Measurements from ENCODE around the gene SLX4.
"Not testable (repeated sequence)": the region's sequence is repeated elsewhere in the genome, so short reads cannot be mapped to it uniquely, and the experiment has no call there.

SLX4 gene

DNA sequence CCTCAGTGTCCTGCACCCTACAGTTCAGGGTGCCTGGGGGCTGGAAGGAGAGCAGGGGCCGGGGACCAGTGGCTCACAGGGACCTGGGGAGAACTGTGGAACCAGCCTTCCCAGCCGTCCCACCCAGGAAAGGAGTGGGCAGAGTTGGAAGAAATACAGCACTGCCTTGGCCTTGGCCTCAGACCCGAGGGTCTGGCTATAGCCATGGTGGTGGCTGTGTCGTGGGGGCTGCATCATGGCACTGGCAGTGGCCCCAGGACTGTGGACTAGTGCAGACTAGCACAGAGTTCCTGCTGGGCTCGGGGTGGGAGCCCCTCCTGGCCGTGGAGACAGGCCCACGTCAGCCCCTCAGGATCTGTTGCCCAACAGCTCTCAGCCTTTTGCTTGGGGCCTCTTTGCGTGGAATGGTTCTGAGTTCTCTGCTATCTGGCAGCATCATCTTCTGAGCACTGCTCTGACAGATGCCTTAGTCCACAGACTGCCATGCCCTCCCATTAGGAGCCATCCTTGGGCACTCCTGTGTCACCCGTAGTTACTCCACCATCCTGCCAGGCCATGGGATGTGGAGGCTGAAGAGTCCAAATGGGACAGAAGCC lies 30.5 kb upstream of the SLX4 start:
- DNase-seq = no peak

- no peak for DNase-seq
Measured at GRCh38 chr16:3640632-3641501, 29.5 kb upstream of the SLX4 start.

- no peak for DNase-seq
Measured at GRCh38 chr16:3640207-3640606, 28.8 kb upstream of the SLX4 start.

DNA sequence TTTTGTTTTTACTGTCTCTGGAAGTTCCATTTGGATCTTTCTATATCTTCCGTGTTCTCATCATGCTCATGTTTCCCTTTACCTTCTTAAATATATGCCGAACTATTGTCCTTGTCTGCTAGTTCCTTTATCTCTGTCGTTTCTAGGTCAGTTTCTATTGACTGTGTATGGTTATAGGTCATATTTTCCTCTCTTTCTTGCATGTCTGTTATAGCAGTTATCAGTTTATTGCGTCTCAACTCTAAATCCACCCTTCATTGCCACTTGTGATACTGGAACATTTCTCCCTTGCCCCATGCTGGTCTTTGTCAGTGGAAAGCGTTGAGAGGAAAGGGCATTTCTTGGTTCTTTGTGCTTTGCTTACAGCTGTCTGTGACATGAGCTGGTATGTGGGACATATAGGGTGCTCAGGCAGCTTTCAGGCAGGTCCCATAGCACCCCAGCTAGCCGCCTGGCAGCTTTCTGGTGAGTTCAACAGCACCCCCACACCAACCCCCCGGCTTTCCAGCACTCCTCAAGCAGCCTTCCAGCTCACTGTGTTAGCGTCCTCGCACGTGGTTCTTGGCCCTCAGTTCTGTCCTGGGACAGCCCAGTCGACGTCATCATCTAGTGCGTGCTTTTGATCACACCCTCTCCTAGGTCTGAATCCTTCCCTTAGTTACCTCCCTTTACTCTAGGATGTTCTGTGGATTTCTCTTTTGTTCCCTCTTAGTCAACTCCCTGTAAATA lies 27.7 kb upstream of the SLX4 start:
- no peak for DNase-seq

DNA sequence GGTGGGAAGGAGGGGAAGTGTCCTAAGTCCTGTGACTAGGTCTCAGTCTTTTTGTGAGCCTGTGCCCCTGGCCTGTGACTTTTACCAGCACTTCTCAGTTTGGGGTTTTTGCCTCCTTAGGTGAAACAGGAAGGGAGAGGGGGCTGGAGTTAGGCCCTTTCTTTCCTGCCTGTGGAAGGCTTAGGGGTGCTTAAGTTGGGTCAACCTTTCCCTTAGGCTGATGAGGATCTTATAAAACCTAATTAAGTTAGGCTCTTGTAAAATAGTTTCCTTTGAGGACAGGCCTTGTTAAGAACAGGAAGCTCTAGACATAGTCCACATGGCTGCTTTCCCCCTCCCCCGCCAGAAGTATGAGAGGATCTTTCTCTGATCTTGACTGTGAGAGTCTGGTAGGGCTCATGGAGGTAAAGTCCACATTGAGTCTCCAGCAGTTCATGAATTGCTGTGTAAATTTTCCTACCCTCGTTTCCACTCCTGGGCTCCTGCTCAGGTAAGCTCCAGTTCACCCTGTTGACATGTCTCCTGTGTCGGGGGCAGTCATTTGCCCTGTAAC lies 26.0 kb upstream of the SLX4 start:
- DNase-seq = no peak

DNA sequence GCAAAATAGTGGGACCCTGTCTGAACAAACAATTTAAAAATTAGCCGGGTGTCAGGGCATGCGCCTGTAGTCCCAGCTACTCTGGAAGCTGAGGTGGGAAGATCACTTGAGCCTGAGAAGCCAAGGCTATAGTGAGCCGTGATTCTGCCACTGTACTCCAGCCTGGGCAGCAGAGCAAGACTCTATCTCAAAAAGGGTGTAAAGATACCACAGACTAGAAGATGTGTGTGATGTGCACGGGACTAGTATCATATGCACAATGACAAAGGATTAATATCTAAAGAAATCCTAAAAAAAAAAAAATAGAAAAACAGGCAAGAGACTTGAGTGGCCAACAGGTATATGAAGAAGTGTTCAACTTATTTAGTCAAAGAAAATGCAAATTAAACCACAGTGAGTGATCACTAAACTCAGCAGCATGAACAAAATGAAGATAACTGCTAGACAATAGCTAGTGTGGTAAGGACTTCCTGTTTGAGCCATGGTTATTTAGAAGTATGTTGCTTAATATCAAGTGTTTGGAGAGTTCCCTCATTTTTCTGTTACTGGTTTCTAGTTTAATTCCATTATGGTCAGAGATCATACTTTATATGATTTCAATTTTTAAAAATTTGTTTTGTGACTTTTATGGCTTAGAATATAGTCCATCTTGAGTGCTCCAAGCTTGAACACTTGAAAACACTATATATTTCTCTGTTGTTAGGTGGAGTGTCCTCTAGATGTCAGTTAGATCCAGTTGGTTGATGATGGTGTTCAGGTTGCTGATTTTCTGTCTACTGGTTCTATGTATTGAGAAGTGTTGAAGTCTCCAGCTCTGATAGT lies 14.7 kb upstream of the SLX4 start:
- no peak for DNase-seq

- no peak for DNase-seq
Measured at GRCh38 chr16:3625331-3625730, 13.9 kb upstream of the SLX4 start.

GRCh38 chr16:3623642-3624041 lies 12.2 kb upstream of the SLX4 start:
- DNase-seq = no peak

DNA sequence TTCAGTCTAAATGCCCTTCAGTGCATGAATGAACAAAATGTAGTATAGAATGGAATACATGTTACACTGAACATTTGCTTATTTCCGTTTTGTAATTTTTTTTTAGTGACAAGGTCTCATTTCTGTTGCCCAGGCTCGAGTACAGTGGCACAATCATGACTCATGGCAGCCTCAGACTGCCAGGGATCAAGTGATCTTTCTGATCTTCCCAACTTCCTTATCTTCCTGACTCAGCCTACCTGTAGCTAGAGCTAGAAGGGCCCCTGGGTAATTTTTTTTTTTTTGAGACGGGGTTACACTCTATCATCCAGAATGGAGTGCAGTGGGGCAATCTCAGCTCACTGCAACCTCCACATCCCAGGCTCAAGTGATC lies 7.3 kb upstream of the SLX4 start:
- DNase-seq = no peak

DNA sequence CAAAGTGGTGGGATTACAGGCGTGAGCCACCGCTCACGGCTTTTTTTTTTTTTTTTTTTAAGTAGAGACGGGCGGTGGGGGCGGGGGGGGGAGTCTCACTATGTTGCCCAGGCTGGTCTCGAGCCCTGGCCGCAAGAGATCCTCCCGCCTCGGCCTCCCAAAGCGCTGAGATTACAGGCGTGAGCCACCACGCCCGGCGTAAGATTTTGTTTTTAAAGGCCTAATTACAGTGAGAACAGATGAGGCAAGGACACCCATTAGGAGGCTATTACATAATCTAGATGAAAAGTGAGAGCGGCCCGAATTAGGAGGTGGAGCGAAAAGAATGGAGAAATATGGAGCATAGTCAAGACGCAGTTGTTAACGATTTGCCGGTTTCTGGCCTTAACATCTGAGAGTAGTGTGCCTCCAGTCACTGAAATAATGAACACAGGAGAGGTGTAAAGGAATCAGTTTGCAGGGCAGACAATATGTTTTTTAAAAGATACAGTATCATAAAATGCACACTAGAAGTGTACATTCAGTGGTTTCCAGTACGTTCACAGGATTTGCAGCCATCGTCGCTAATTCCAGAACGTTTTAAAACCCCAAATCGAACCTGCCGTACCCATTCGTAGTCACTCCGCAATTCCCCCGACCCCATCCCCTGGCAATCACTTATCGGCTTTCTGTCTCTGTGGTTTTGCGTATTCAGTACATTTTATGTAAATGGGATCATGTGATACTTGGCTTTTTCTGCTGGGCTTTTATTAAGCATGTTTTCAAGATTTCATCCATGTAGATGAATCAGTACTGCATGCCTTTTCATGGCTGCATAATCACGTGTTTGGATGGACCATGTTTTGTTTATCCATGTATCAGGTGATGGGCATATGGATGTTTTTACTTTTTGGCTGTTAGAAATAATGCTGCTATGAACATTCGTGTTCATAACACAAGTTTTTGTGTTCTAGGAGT lies 1.4 kb upstream of the SLX4 start:
- DNase-seq = no peak

GRCh38 chr16:3610698-3611145 lies 684 bp downstream of the SLX4 start:
- DNase-seq = no peak

GRCh38 chr16:3609895-3610697 lies 1.3 kb downstream of the SLX4 start:
- DNase-seq = no peak

- DNase-seq = not testable (repeated sequence)
Measured at GRCh38 chr16:3608976-3609375, 2.4 kb downstream of the SLX4 start.

DNA sequence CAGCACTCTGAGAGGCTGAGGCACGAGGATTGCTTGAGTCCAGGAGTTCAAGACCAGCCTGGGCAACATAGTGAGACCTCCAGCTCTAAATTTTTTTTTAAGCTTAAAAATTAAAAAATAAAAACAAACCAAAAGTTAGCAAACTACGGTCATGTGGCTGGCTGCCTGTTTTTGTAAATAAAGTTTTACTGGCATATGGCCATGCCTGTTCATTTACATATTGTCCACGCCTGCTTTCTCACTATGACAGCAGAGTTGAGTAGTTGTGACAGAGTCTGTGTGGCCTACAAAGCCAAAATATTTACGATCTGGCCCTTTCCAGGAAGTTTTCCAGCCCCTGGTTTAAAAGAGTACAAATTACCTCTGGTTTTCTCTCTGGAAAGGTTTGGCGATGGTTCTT lies 3.3 kb downstream of the SLX4 start:
- DNase-seq = no peak

DNA sequence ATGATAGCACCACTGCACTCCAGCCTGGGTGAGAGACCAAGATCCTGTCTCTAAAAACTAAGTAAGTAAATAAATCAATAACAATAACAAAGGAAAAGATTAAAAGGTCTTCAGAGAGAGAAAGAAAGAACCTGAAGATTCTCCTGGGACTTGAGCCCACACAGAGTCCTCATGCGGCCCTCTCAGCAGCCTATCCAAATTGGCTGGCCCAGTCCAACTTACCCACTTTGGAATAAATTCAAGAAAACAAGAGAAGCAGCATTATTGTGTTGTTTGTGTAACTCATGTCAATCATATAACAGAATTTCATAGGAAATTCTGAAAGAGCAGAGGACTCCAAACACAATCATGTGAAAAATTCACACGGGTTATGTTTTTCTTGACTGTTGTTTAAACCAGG lies 3.8 kb downstream of the SLX4 start:
- DNase-seq = no peak

GRCh38 chr16:3607161-3607560 lies 4.2 kb downstream of the SLX4 start:
- no peak for DNase-seq

GRCh38 chr16:3606441-3606840 lies 5.0 kb downstream of the SLX4 start:
- DNase-seq = no peak

DNA sequence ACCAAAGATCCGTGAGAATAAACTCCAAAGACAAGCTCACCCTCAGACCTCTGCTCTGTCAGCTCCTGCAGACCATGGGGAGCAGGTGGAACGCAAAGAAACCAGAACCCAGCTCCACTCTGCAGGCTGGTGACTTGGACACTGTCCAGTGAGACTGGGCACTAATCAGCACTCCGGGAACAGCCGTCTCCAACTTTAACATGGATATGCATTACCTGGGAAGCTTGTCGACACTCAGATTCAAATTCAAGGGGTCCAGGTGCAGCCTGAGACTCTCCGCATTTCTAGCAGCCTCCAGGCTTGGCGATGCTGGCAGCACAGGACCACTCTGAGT lies 9.1 kb downstream of the SLX4 start:
- DNase-seq = no peak

- DNase-seq = no peak
Measured at GRCh38 chr16:3601614-3602319, 9.6 kb downstream of the SLX4 start.

- DNase-seq = no peak
Measured at GRCh38 chr16:3599922-3600321, 11.5 kb downstream of the SLX4 start.

All from NCI-H2081 treated with DMSO at 0.1 percent for 48 hours (cell line).